GM21786 (cell line): ENCODE results near the gene MAST2.
"Not testable (repeated sequence)": the region's sequence is repeated elsewhere in the genome, so short reads cannot be mapped to it uniquely, and the experiment has no call there.

Experiments used
- ATAC-seq: cut with Tn5 transposase; IDR thresholded peaks from one replicate; pipeline ENCODE4 v1.9.1; 2021; ENCODE audit not compliant: unreplicated experiment

MAST2 gene

DNA sequence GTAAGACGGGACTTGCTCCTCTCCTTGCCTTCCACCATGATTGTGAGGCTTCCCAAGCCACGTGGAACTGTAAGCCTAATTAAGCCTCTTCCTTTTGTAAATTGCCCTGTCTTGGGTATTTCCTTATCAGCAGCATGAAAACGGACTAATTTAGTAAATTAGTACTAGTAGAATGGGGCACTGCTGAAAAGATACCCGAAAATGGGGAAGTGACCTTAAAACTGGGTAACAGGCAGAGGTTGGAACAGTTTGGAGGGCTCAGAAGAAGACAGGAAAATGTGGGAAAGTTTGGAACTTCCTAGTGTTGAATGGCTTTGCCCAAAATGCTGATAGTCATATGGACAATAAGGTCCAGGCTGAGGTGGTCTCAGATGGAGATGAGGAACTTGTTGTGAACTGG is 253.8 kb downstream of the MAST2 start:
- ATAC-seq = not testable (repeated sequence)

DNA sequence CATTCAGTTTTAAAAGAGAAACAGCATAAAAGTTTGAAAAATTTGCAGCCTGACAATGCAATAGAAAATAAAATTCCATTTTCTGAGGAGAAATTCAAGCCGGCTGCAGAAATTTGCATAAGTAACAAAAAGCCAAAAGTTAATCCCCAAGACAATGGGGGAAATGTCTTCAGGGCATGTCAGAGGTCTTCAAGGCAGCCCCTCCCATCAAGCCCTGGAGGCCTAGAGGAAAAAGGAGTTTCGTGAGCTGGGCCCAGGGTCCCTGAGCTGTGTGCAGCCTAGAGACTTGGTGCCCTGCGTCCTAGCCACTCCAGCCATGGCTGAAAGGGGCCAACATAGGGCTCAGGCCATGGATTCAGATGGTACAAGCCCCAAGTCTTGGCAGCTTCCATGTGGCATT is 254.4 kb downstream of the MAST2 start:
- ATAC-seq = no peak

DNA sequence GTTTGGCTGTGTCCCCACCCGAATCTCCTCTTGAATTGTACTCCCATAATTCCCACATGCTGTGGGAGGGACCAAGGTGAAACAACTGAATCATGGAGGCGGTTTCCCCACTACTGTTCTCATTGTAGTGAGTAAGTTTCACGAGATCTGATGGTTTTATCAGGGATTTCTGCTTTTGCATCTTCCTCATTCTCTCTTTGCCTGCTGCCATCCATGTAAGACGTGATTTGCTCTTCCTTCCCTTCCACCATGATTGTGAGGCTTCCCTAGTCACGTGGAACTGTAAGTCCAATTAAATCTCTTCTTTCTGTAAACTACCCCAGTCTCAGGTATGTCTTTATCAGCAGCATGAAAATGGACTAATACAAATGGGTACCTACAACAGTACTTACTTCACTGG is 255.5 kb downstream of the MAST2 start:
- no peak for ATAC-seq

DNA sequence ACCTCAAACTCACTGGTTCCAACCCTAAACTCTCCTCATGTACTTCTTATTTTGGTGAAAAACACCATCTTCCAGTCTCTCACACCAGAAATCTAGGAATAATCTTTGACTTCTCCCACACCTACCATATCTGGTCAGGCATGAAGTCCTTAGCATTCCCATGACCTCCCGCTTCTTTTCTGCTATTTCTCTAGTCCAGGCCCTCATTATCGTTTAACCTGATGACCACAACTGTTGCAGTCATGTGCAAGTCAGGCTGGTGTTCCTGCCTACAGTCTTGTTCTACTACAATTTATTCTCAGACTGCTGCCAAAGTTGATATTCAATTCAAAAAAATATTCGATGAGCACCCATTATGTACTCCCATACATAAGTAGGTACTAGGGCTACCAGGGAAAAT is 257.7 kb downstream of the MAST2 start:
- ATAC-seq = no peak

DNA sequence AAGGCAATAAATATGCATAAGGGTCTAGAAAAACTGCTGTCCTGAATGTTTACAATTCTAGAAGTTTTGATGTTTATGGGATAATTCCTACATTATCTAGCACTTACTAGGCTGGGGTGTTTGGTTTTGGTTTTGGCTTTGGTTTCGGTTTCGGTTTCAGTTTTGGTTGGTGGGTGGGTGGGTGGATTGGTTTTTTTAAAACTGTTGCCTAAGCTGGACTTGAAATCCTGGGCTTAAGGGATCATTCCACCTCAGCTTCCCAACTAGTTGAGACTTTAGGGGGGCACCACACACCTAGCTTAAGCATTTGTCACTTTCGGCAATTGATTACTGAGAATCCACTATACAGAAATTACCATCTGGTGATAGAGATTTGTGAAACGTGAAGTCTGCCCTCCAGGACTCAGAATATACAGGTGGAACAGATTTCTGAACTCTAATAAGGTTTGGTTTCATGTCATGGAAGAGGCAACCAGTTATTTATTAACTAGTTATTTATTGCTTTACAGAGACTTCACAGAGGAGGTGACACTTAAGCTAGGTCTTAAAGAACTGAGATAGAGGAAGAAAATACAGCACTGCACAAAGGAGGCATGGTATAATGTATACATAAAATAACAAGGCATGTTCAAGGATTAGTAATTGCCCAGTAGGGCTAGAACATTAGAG is 259.4 kb downstream of the MAST2 start:
- peak; percentile 73 for ATAC-seq

DNA sequence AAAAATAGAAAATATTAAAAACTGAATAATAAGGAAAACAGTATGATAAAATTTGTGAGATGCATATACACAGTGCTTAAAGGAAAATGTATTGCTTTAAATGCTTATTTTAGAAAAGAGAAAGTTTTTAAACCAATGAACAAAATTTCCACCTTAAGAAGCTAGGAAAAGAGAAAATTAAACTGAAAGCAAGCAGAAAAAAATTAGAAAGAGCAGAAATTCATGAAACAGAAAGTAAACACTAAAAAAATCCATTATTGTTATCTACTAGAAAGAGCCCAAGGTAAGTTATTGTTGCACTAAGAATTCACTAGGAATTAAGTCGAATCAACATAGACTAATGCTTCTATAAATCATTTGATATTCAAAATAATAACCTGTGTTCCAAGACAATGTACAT is 261.3 kb downstream of the MAST2 start:
- no peak for ATAC-seq

DNA sequence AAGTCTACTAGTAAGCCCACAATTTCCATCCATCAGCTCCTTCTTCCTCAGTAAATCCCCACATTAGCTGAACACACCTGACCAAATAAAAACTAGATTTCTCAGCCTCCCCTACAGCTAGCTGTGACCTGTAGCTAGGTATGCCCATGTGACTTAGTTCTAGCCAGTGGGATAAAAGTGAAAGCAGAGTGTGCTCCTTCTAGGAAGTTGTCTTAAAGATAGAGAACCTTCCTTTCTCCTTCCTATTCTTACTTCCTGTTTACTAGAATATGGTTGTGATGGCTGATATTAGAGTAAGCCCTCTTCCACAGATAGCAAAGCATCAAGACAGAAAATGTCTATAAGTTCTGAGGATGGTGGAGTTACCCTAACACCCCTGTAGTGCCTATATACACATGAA is 262.0 kb downstream of the MAST2 start:
- ATAC-seq = no peak

DNA sequence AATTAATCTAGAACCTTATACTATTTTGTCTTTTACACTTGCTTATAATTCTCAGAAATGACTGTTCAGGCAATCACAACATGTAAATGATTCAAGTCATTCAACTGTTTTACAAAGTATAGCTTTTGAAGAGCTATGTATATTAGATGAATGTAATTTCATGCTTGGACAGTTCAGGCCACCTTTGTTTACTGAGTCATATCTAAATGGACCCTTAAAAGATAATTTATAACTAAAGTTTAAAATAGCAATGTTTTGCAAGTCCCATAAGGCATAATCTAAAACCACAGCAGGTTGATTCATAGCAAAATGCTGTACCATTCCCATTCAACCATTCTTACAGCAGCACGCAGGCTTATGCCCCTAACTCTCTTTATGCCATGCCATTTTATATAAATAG is 264.2 kb downstream of the MAST2 start:
- ATAC-seq = no peak

DNA sequence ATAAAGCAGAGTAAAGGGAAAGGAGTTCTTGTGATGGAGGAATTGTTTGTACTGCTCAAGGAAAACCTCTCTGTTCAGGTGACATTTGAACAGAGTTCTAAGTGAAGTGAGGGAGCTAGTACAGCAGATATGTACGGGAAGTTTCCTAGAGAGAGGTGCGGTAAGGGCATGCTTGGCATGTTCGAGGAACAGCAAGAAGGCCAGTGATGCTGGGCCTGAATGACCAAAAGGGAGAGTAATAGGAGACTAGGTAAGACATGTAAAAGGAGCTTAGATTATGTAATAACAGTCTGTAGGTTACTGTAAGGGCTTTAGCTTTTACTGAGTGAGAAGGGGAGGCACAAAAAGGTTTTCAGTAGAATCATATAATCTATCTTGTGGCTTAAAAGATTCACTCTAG is 265.1 kb downstream of the MAST2 start:
- ATAC-seq = no peak

DNA sequence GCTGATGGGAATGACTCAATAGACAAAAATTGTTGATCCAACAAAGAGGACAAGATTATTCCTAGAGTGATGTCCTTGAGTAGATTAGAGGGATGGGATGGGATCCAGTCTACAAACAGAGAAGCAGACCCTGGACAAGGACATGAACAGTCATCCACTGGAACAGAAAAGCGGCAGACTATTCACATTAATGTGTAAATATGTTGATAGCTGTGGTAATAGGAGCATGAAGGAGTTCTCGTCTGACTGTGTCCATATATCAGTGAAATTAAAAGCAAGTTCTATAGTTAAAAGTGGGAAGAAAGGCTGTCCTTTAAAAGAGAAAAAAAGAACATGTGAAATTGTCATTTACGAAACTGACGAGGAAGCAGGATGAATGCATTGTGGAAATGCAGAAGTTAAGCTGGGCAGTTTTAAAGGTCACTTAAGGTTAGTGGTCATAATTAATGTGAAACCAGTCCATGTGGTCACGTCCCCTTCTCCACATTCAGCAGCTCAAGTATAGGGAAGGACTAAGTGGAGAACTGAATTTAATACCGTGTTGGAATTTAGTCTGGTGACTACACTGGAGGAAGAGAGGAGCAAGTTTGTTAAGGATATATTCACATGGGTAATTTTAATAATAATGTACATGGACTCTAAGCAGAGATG is 266.9 kb downstream of the MAST2 start:
- no peak for ATAC-seq

DNA sequence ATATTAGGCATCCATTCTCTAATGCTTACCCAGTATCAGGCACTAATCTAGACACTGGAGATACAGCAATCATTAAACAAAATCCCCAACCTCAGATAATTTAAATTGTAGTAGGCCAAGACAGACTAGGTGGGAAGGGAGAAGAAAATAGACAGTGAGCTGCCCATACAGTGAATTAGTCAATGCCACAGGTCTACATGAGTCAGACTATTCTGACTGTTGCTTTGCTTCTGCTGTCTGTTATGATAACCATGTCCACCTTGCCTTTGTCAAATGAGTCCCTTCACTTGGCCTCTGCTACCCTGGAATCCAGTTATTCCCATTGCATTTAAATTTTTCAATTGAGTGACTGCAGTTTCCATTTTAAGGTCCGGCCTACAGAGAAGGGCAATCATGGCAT is 269.6 kb downstream of the MAST2 start:
- no peak for ATAC-seq

DNA sequence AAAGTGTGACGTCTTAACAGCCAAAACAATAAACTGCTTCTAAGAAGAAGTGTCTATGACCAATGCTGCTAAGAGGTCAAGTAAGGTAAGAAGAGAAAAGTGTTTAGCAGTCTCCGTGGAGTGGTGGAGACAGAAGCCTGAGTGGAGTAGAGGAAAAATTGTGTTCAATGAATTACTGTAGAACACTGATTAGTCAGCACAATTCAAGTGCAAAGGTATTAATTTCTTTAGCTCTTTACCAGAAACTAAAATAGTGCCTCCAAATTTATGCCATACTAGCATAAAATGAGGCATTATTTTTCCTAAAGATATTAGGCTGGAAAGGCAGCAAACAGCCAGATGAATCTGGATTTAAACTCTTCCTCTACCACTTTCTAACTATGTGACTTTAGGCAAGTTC is 272.9 kb downstream of the MAST2 start:
- no peak for ATAC-seq

DNA sequence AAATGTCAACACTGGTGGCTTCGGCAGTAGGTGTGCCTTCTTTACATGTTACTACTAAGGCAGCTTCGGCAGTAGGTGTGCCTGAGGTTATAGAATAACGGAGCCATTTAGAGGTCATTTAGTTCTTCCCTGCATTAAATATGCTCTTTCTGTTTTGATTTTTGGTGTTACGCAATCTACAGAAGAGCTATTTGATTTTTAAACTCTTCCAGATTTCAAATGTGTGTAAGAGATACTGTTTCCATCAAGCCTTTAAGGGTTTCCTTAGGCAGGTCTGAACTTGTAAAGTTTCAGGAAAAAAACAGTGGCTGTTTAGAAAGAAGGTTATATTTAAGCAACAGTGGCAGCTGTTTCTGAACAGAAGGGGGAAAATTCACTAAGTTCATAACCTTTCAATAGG is 274.2 kb downstream of the MAST2 start:
- ATAC-seq = no peak

DNA sequence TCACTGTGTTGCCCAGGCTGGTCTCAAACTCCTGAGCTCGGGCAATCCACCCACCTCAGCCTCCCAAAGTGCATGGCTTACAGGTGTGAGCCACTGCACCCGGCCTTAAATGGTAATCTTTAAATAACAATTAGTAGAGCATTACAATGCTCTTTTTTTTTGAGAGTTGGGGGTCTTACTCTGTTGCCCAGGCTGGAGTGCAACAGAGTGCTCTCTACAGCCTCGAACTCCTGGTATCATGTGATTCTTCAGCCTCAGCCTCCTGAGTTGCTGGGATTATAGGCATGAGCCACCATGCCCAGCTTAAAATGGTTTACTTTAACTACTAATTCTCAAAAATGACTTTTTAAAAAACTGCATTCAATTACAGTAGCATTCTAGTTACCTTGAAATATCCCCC is 276.8 kb downstream of the MAST2 start:
- ATAC-seq = no peak

DNA sequence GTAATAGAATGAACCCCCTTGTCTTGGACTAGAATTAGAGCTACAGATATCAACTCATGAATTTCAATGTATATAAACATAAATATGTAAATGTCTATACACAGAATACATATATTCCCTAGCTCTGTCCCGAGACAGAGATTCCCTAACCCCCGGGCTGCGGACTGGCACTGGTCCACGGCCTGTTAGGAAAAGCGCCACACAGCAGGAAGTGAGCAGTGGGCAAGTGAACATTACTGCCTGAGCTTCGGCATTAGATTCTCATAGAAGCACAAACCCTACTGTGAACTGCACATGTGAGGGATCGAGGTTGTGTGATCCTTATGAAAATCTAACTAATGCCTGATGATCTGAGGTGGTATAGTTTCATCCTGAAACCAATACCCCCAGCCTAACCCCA is 277.8 kb downstream of the MAST2 start:
- ATAC-seq = no peak

DNA sequence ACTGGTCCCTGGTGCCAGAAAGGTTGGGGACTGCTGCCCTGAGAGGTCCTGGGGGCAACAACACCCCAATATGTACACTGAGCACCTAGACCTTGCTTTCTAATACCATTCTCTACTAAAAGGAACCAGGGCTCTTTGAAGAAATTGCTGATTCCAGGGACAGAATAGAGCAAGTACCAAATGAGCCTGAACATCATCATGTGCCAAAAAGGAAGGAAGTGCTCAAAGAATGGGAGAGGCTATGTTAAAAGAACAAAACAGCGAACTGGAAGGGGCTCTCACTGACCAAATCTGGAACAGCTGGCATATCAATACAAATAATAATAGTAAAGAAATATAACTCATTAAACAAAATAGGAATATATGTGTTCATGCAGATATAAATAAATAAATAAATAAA is 278.2 kb downstream of the MAST2 start:
- no peak for ATAC-seq

DNA sequence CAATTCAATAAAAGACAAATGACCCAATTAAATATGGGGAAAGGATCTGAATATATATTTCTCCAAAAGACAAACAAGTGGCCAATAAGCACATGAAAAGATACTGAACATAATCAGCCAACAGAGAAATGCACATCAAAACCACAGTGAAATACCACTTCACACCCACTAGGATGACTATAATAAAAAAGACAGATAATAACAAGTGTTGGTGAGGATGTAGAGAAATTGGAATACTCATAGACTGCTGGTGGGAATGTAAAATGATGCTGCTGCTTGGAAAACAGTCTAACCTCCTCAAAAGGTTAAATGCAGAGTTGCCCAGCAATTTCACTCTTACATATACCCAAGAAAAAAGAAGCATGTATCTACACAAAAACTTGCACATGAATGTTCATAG is 280.2 kb downstream of the MAST2 start:
- ATAC-seq = no peak

DNA sequence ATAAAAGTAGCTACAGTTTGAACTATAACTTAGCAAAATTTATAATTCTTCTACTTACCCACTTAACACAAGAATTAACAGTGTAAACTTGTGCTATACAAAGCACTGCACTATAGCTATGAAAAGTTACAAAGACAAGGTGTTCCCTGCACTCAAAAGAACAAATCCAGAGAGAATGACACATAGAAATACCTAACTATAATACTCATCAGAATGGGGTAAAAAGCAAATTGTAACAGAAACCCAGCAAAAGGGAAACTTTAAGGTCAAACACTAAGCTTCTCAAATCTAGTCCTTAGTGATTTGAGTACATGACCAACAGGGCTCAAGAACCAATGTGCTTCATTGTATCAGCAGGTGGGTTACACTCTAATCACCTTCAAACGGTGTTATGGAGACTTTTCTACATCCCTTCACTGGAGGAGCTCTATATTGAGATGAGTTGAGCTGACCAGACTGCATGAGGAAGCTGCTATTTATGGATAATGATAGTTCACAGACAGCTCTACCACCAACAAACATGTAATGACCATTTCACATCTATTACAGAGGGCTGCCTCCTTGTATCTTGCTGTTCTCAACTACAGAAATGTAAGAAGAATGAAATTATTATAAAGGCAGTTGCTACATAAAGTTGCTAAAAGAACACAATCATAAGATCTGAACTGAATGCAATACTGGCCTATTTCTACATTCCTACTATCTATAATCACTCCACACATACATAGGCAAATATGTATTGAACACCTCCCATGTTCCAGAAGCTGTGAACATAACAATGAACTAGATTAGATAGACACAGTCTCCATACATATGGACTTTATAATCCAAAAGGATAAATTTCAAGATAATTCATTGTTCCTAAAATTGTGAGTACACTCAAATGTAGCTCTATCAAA is 281.4 kb downstream of the MAST2 start:
- no peak for ATAC-seq
